ENCODE results near the gene FHL5.

GRCh38 chr6:96562886-96563285 lies at the start of gene FHL5:
- TF ChIP-seq POLR2A (IDR thresholded peaks at IDR 0.05) (no peak), EP300 (IDR thresholded peaks at IDR 0.05) (no peak), CTCF (IDR thresholded peaks at IDR 0.05) (no peak), POLR2AphosphoS5 (IDR thresholded peaks at IDR 0.05) (no peak)

All from sigmoid colon (tissue), 4 donors.